Measurements from ENCODE around the gene ERBB4.

DNA sequence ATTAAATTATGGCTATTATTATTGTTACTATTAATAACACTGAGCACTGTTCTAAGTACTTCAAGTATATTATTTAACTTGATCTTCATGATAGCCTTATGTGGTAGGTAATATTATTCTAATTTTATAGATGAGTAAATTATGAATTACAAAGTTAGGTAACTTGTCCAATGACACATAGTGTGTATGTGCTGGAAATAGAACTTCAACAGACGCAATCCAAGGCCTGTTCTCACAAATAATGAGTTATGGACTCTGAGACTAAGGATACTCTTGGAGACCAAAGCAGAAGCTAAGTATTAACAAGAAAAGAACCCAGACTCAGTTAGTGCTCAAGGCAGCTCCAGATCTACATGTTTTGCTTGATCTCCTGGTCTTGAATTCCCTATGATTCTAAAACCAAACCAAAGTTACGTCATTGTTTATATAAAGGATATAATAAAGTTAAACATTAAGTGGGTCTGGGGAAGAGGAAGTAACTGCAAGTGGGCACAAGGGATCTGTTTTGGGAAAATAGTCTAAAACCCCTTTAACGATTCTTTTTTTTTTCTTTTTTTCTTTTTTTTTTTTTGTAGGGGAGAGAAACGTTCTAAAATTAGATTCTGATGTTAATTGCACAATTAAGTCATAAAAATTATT, 211.3 kb downstream of the ERBB4 start:
- TF ChIP-seq EZH2 (IDR thresholded peaks at IDR 0.05; ENCODE audit: insufficient read depth, low read length), result no peak
- TF ChIP-seq, protein P1, sequence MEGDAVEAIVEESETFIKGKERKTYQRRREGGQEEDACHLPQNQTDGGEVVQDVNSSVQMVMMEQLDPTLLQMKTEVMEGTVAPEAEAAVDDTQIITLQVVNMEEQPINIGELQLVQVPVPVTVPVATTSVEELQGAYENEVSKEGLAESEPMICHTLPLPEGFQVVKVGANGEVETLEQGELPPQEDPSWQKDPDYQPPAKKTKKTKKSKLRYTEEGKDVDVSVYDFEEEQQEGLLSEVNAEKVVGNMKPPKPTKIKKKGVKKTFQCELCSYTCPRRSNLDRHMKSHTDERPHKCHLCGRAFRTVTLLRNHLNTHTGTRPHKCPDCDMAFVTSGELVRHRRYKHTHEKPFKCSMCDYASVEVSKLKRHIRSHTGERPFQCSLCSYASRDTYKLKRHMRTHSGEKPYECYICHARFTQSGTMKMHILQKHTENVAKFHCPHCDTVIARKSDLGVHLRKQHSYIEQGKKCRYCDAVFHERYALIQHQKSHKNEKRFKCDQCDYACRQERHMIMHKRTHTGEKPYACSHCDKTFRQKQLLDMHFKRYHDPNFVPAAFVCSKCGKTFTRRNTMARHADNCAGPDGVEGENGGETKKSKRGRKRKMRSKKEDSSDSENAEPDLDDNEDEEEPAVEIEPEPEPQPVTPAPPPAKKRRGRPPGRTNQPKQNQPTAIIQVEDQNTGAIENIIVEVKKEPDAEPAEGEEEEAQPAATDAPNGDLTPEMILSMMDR (IDR thresholded peaks at IDR 0.05; ENCODE audit: insufficient read depth, low read depth, low read length), result no peak

Data from astrocyte (in vitro differentiated cells and primary cell).